DLD1 (cell line): Measurements from ENCODE around the gene KHSRP.

Experiments
- in situ Hi-C: cut with HindIII; loops from 2 replicates; pipeline ENCODE4 v1.10.0; 2017; ENCODE audit warnings: low sequenced_read_pairs

Gene KHSRP

GRCh38 chr19:6393983-6394412, 30.6 kb downstream of the KHSRP start:
- in situ Hi-C loops: no loop called here

- in situ Hi-C loops: no loop called here
Observed at GRCh38 chr19:6393074-6393982, 31.3 kb downstream of the KHSRP start, which contains the start of gene GTF2F1. TSS of gene GTF2F1 (minus strand) at chr19:6393164. CDS start at chr19:6392995, 169 bp downstream.

- in situ Hi-C loops: no loop called here
Observed at GRCh38 chr19:6392221-6393073, 32.2 kb downstream of the KHSRP start.

DNA sequence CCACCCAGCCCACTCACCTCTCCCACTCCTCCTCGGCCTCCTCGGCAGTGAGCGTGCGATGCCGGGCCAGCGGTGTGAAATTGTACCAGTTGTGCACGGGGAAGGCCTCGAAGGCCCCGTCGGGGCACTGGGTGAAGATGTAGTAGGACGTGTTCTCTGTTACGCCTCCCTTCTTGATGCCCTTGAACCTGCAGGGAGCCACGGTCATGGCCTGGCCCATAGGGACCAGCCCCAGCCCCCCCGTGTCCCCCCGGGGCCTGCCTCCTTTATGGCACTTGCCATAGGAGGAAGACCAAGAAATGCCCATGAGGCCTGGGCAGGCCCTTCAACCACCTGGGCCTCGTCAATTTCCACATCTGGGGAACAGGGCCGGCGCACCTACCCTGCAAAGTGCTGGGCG, 37.2 kb downstream of the KHSRP start:
- in situ Hi-C loops: no loop called here

GRCh38 chr19:6384381-6384780, 40.2 kb downstream of the KHSRP start:
- in situ Hi-C loops: no loop called here

- in situ Hi-C loops: no loop called here
Observed at GRCh38 chr19:6383188-6383587, 41.4 kb downstream of the KHSRP start.

DNA sequence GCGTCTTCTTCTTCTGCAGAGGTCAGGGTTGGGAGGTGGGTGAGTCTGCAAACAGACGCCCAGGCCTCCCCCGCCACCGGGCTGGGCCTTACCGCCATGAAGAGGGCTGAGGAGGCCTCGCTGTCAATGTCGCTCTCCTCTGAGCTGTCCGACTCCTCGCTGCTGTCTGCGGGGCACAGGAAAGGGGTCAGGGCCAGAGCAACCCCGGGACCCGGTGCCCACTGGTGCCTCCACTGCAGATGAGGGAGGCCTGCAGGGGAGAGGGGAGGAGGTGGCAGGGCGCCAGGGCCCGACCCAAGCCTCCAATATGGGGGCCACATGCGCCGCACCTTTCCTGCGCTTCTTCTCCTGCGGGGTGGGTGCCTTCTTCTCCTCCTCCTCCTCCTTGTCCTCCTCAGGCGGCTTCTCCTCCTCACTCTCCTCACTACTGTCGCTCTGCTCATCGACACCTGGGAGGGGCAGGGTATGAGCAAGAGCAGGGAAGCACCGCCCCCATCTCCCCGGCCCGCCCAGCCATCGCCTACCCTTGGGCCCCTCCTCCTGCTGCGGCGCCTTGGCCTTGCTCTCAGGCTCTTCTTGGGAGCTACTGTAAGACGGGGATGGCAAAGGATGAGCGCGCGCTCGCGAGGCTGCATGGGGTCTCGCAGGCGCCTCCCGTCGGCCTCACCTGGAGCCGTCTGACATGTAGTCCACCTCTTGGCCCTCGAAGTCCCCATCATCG, 43.4 kb downstream of the KHSRP start:
- in situ Hi-C loops: no loop called here

- in situ Hi-C loops: no loop called here
Observed at GRCh38 chr19:6379744-6380143, 44.9 kb downstream of the KHSRP start.

DNA sequence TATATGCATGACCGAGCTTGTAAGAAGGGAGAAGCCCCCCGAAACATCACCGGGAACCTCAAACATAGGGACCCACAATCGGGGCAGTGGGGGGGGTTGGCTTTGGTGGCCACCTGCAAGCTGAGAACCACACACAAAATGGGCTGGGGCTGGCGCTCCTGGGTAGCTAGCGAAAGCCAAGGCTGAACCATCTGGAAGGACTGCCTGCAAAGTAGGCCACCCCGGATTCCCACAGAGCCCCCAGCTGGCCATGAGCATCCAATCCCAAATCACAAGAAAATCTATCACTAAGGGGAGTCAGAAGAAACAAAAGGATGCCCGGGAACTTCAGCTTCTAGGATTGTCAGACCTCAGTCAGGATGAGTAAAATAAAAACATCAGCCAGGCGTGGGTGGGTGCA, 46.1 kb downstream of the KHSRP start:
- in situ Hi-C loops: no loop called here

GRCh38 chr19:6378041-6378440, 46.6 kb downstream of the KHSRP start:
- in situ Hi-C loops: no loop called here

DNA sequence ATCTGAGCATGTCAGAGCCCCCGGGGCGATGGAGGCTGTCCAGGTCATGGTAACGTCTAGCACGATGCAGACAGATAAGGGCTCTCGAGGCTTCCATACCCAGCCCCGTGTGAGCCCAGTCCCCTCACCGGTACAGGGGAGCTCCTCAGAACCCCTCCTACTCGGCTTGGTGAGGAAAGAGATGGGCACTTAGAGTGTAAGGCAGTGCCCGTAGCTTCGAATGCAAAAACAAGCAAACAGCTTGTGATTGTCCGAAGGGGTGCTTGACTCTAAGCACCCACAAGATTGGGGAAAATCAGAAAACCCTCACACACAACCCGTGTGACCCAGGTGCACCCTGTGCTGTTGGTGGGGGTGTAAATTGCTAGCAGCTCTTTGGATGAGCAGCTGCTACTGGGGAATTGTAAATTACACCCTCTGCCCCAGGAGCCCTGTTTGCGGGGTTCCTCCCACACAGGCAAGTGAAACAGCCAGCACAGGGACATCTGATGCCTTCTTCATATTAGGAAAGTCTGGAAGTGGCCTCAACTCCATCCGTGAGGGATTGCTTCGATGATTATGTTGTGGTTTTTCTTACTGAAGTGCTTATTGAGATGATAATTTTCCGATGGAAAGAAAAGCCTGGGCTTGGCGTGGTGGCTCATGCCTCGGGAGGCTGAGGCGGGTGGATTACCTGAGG, 48.0 kb downstream of the KHSRP start:
- in situ Hi-C loops: no loop called here

GRCh38 chr19:6375411-6376010, 49.1 kb downstream of the KHSRP start, which contains the start of gene PSPN:
TSS of gene PSPN (minus strand) at chr19:6375933. CDS start at chr19:6375849, 84 bp downstream.
- in situ Hi-C loops: no loop called here

- in situ Hi-C loops: no loop called here
Observed at GRCh38 chr19:6374711-6375410, 49.8 kb downstream of the KHSRP start.

GRCh38 chr19:6374161-6374709, 50.4 kb downstream of the KHSRP start:
- in situ Hi-C loops: no loop called here

DNA sequence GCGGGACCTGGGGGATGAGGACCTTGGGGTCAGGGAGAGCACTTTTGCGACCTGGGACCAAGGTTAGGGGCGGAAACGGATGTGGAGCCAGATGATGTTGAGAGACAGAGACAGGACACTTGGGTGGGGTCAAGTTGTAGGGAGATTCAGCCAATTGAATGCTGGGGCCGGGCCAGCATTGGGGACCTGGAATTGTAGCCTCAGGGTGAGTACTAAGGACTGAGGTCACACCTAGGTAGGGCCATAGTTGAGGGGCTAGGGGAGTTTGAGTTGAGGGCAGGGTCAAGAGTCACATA, 50.9 kb downstream of the KHSRP start:
- in situ Hi-C loops: no loop called here

DNA sequence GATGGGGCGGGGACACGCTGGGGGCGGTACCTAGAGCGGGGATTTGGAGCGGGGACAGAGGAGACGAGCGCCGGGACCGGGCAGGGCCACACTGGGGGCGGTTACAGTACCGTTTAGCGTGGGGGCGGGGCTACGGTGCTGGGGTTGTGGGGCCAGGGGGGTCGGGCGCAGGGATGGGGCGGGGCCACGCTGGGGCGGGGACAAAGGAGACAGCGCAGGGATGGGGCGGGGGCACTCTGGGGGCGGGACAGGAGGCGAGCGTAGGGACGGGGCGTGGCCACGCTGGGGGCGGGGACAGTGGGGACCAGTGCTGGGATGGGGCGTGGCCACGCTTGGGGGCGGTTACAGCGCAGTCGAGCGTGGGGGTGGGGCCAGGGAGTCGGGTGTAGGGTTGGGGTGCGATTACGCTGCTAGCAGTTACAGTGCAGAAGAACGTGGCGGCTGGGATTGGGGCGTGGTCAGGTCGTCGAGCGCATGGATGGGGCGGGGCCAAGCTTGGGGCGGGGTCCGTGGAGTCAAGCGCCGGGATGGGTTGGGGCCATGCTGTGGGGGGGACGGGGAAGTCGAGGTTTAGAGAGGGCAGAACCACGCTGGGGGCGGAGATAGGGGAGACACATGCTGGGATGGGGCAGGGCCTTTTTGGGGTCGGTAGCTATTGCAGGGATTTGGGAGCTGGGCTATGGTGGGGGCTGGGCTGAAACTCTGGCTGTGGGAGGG, 51.4 kb downstream of the KHSRP start:
- in situ Hi-C loops: no loop called here

GRCh38 chr19:6372594-6373095, 52.0 kb downstream of the KHSRP start, which contains the start of gene ALKBH7:
TSS of gene ALKBH7 (plus strand) at chr19:6372794. CDS start at chr19:6372821, 27 bp downstream.
- in situ Hi-C loops: no loop called here

- in situ Hi-C loops: no loop called here
Observed at GRCh38 chr19:6364353-6364752, 60.3 kb downstream of the KHSRP start.
